Breast epithelium (tissue), 4 donors: ENCODE results near the gene IL22RA2. TPM values are rescaled to one million over a fixed set of nuclear protein-coding genes. Genes with fewer than 3 reads are reported as not detected.

ENCODE experiments used
- DNase-seq, 2 donors: peaks; one replicate each; pipeline ENCODE4 v3.0.0-alpha.2; 2019; ENCODE audit warnings: low spot score in 2 of 2
- H3K27ac ChIP-seq, 2 donors: fragments of 200-600 bp; sonication (generic) in 1 of 2; one replicate each; pipeline ENCODE4 v1.5.1; 2016 to 2019; ENCODE audit warnings: mild to moderate bottlenecking in 1 of 2
- H3K27me3 ChIP-seq, 2 donors: fragments of 200-600 bp; sonication (generic) in 1 of 2; one replicate each; pipeline versions ENCODE4 v1.5.1 to v1.6.0; 2017 to 2019; ENCODE audit warnings: control low read depth in 1 of 2, mild to moderate bottlenecking in 1 of 2
- H3K36me3 ChIP-seq: fragments of 200-600 bp; one replicate; pipeline ENCODE4 v1.5.1; 2019
- H3K4me1 ChIP-seq, 2 donors: fragments of 200-600 bp; sonication (generic); one replicate each; pipeline ENCODE4 v1.5.1; 2016 to 2019; ENCODE audit warnings: control low read depth in 1 of 2
- H3K4me3 ChIP-seq, 3 donors: fragments of 200-600 bp; sonication (generic); 1 replicate in 2 of 3; 2 replicates in 1 of 3; pipeline ENCODE4 v1.5.1; 2016 to 2019; ENCODE audit warnings: mild to moderate bottlenecking in 3 of 3, moderate library complexity in 2 of 3
- H3K9me3 ChIP-seq, 2 donors: fragments of 200-600 bp; sonication (generic) in 1 of 2; one replicate each; pipeline ENCODE4 v1.5.1; 2016 to 2019; ENCODE audit warnings: control low read depth in 1 of 2
- POLR2A ChIP-seq: fragments of 450-650 bp; IDR thresholded peaks from one replicate; pipeline ENCODE4 v1.6.1; 2016; ENCODE audit warnings: antibody characterized with exemption, mild to moderate bottlenecking, moderate library complexity
- POLR2AphosphoS5 ChIP-seq, 3 donors: sonication (generic); formaldehyde crosslinking; IDR thresholded peaks; one replicate each; pipeline ENCODE4 v1.6.1; 2017; ENCODE audit warnings: antibody characterized with exemption in 3 of 3
- intact Hi-C: fragments of 100-400 bp; cut with DNase I; formaldehyde crosslinking; loops from one replicate; pipeline ENCODE4 v1.15.1; 2023; ENCODE audit warnings: low total_unique reads
- total RNA-seq, 3 donors: library from RNA; depleted of rRNA; stranded (reverse); fragments of >200 nt; gene quantifications; one replicate each; pipeline ENCODE4 v1.1.0, GENCODE V29; 2016
- TF ChIP-seq, protein P1 (sequence below), 3 donors: fragments of 450-650 bp; IDR thresholded peaks; one replicate each; pipeline ENCODE4 v1.5.1; 2016 to 2017; ENCODE audit warnings: antibody characterized with exemption in 3 of 3, mild to moderate bottlenecking in 3 of 3, moderate library complexity in 3 of 3

IL22RA2 gene, protein sequence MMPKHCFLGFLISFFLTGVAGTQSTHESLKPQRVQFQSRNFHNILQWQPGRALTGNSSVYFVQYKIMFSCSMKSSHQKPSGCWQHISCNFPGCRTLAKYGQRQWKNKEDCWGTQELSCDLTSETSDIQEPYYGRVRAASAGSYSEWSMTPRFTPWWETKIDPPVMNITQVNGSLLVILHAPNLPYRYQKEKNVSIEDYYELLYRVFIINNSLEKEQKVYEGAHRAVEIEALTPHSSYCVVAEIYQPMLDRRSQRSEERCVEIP
- total RNA-seq, result under 1 TPM in 1 of 3 donors, not detected in 2; 0.15 TPM

DNA sequence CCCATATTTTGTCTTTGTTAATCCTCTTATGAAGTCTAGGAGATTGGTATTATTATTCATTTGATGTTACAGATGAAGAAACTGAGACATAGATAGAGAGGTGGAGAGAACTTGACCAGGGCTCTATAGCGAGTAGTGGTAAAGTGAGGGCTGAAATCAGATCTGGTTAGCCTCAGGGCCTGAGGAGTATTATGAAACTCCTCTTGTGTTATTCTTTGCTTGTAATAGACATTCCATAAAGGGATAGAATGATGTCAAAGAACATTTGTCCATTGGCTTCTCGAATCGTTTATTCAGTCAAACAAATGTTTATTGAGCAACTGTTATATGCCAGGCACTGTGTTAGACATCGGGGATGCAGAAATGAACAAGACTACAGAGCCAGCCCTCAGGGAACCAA, at the start of gene IL22RA2:
IL22RA2 (minus strand) TSS at position 144 of the 400 bp plus-strand sequence. CDS start 11,895 bp downstream, outside the sequence.
- H3K27ac ChIP-seq, result peak within 1 kb of the TSS; percentile 66 to 71
- intact Hi-C loops, result no loop called here
- H3K9me3 ChIP-seq, result no peaks in the 10 kb centered on the region
- peaks cover 0 to 11% of the 10 kb centered on the region in 2 donors for H3K4me1 ChIP-seq
- H3K4me3 ChIP-seq, result no peak within 1 kb of the TSS
- H3K27me3 ChIP-seq, result no peaks in the 10 kb centered on the region
- TF ChIP-seq POLR2A, result no peak
- TF ChIP-seq POLR2AphosphoS5 (IDR thresholded peaks at IDR 0.05), result no peak
- TF ChIP-seq, protein P1, sequence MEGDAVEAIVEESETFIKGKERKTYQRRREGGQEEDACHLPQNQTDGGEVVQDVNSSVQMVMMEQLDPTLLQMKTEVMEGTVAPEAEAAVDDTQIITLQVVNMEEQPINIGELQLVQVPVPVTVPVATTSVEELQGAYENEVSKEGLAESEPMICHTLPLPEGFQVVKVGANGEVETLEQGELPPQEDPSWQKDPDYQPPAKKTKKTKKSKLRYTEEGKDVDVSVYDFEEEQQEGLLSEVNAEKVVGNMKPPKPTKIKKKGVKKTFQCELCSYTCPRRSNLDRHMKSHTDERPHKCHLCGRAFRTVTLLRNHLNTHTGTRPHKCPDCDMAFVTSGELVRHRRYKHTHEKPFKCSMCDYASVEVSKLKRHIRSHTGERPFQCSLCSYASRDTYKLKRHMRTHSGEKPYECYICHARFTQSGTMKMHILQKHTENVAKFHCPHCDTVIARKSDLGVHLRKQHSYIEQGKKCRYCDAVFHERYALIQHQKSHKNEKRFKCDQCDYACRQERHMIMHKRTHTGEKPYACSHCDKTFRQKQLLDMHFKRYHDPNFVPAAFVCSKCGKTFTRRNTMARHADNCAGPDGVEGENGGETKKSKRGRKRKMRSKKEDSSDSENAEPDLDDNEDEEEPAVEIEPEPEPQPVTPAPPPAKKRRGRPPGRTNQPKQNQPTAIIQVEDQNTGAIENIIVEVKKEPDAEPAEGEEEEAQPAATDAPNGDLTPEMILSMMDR (IDR thresholded peaks at IDR 0.05), result no peak
- no peaks in the 10 kb centered on the region for H3K36me3 ChIP-seq
- DNase-seq, result no peak

DNA sequence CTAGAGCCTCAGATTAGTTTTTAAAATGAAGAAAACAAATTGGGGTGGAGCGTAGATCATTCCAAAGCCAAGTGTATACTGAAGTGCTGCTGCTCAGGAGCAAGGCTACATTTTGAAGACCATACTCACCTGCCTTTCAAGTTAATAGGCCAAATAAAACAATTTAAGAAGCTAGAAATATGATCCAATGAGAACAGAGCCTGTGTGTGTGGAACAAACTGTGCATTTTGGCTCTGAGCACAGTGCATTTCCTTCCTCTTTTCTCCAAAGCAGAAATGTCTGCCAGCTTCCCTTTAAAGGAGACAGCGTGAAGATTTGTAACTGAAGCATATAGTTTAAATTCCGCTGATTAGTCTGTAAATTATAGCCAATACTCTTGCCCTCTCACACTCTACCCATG, 48.9 kb upstream of the IL22RA2 start:
- TF ChIP-seq POLR2A (no peak), POLR2AphosphoS5 (IDR thresholded peaks at IDR 0.05) (no peak)
- TF ChIP-seq, protein P1 (IDR thresholded peaks at IDR 0.05), result no peak

DNA sequence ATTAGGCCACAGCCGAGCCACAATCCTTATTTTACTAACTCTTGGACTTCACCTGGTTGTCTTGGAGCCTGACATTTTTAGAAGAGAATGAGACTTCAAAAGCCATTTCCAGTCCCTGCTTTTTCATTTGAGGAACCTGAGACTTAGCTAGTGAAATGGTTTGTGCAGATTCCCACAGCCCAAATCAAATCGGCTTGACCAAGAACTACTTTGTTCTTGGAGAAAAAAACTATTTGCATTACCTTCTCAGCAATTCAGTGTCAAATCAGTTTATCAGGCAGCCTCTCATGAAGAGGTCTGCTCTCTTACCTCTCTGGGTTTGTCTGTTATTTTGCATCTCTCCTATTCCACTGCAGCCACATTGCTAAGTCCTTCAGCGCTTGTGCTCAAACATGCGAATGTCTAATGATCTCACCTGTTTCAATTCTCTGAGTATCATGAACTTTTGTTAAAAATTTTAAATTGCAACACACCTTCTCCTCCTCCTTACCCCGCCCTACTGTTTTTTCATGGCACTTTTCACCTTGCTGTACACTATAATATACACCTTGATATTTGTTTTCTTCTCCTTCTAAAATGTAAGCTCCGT, 46.3 kb upstream of the IL22RA2 start:
- Histone ChIP-seq H3K4me3 (peak overlapping the region; percentile 91 to 95 (median 95)), H3K27me3 (no peaks in the 10 kb centered on the region), H3K4me1 (peaks cover 0 to 19% of the 10 kb centered on the region in 2 donors), H3K27ac (peak overlapping the region; percentile 99 to 100), H3K9me3 (no peaks in the 10 kb centered on the region), H3K36me3 (no peaks in the 10 kb centered on the region)
- TF ChIP-seq POLR2AphosphoS5 (IDR thresholded peaks at IDR 0.05) (no peak), POLR2A (no peak)
- TF ChIP-seq, protein P1 (IDR thresholded peaks at IDR 0.05), result no peak
- intact Hi-C loops, result no loop called here
- DNase-seq, result no peak

More for the DNA sequence above, 48.9 kb upstream of the IL22RA2 start:
- Histone ChIP-seq H3K36me3 (no peaks in the 10 kb centered on the region), H3K9me3 (no peaks in the 10 kb centered on the region), H3K4me3 (no peak overlapping the region), H3K27ac (peak overlapping the region; percentile 67 to 100), H3K27me3 (no peaks in the 10 kb centered on the region), H3K4me1 (peaks cover 0 to 8% of the 10 kb centered on the region in 2 donors)
- intact Hi-C loops, result no loop called here
- DNase-seq, result no peak

GRCh38 chr6:137218917-137219663, 45.6 kb upstream of the IL22RA2 start, which contains the start of gene IFNGR1:
TSS of gene IFNGR1 (minus strand) at chr6:137219385. CDS start at chr6:137219327, 58 bp downstream.
- peak; percentile 96 for DNase-seq
- Histone ChIP-seq H3K9me3 (no peaks in the 10 kb centered on the region), H3K27ac (peak within 1 kb of the TSS; percentile 99 to 100), H3K27me3 (no peaks in the 10 kb centered on the region), H3K4me3 (peak within 1 kb of the TSS; percentile 91 to 95 (median 95)), H3K36me3 (no peaks in the 10 kb centered on the region), H3K4me1 (peaks cover 0 to 21% of the 10 kb centered on the region in 2 donors)
- intact Hi-C loops, result no loop called here
- TF ChIP-seq, protein P1 (IDR thresholded peaks at IDR 0.05), result no peak
- TF ChIP-seq POLR2AphosphoS5 (IDR thresholded peaks at IDR 0.05) (peak; percentile 95 to 99 (median 98)), POLR2A (peak; percentile 94)
